HG03039 (cell line): ENCODE results near the gene CCDC68.
"Not testable (repeated sequence)": the region's sequence is repeated elsewhere in the genome, so short reads cannot be mapped to it uniquely, and the experiment has no call there.

Experiments used
- ATAC-seq: cut with Tn5 transposase; IDR thresholded peaks from one replicate; pipeline ENCODE4 v1.9.1; 2021; ENCODE audit warnings: mild to moderate bottlenecking, moderate library complexity; ENCODE audit not compliant: unreplicated experiment

Gene CCDC68

GRCh38 chr18:54878659-54879358 is 80.5 kb downstream of the CCDC68 start:
- ATAC-seq = no peak

- ATAC-seq = no peak
Measured at GRCh38 chr18:54878159-54878622, 81.1 kb downstream of the CCDC68 start.

- ATAC-seq = no peak
Measured at GRCh38 chr18:54877076-54877475, 82.2 kb downstream of the CCDC68 start.

GRCh38 chr18:54875063-54875462 is 84.2 kb downstream of the CCDC68 start:
- ATAC-seq = no peak

- ATAC-seq = no peak
Measured at GRCh38 chr18:54873884-54874255, 85.4 kb downstream of the CCDC68 start.

- ATAC-seq = no peak
Measured at GRCh38 chr18:54872681-54873080, 86.6 kb downstream of the CCDC68 start.

GRCh38 chr18:54871231-54871630 is 88.0 kb downstream of the CCDC68 start:
- no peak for ATAC-seq

- no peak for ATAC-seq
Measured at GRCh38 chr18:54867131-54867530, 92.1 kb downstream of the CCDC68 start.

GRCh38 chr18:54860941-54861340 is 98.3 kb downstream of the CCDC68 start:
- no peak for ATAC-seq

- no peak for ATAC-seq
Measured at GRCh38 chr18:54859667-54860421, 99.4 kb downstream of the CCDC68 start.

GRCh38 chr18:54857499-54857898 is 101.8 kb downstream of the CCDC68 start:
- no peak for ATAC-seq

GRCh38 chr18:54856105-54856646 is 103.1 kb downstream of the CCDC68 start:
- ATAC-seq = no peak

- ATAC-seq = not testable (repeated sequence)
Measured at GRCh38 chr18:54855050-54855449, 104.2 kb downstream of the CCDC68 start.

- no peak for ATAC-seq
Measured at GRCh38 chr18:54852780-54853675, 106.2 kb downstream of the CCDC68 start.
